Astrocyte of the spinal cord (primary cell): ENCODE results near the gene CTNNA2.

ENCODE experiments used
- DNase-seq: peaks from one replicate; pipeline ENCODE4 v3.0.0; 2011; ENCODE audit warnings: low read depth, low spot score
- H3K4me3 ChIP-seq: 2 replicates; pipeline ENCODE4 v1.5.1; 2011; ENCODE audit warnings: low read depth, mild to moderate bottlenecking, low read length, moderate library complexity
- CTCF ChIP-seq: IDR thresholded peaks from 2 replicates; pipeline ENCODE4 v1.5.1; 2012; ENCODE audit warnings: low read depth, mild to moderate bottlenecking, low read length, inconsistent platforms
- in situ Hi-C: cut with HindIII; loops from 2 replicates; pipeline ENCODE4 v1.10.0; 2017; ENCODE audit warnings: low sequenced_read_pairs

Gene CTNNA2

GRCh38 chr2:79576451-79576850 is 63.6 kb downstream of the CTNNA2 start:
- no peak for DNase-seq
- in situ Hi-C loops: no loop called here
- H3K4me3 ChIP-seq: no peak overlapping the region
- TF ChIP-seq CTCF: no peak

DNA sequence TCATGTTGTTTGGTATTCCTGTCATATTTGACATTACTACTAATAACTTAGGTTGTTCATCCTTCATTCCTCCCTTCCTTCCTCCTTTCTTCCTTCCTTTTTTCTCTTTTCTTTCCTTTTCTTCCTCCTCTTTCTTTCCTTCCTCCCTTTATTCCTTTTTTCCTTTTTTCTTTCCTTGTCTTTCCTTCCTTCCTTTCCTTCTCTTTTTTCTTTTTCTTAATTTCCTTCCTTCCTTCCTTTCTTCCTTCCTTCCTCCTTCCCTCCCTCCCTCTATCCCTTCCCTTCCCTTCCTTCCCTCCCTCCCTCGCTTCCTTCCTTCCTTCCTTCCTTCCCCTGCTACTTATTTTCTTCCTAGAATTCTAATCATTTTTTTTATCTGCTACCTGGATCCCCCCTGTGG is 66.1 kb downstream of the CTNNA2 start:
- in situ Hi-C loops: no loop called here
- TF ChIP-seq CTCF: no peak
- H3K4me3 ChIP-seq: no peak overlapping the region
- no peak for DNase-seq

- in situ Hi-C loops: no loop called here
Observed at GRCh38 chr2:79580175-79580574, 67.3 kb downstream of the CTNNA2 start.

GRCh38 chr2:79585701-79586433 is 73.0 kb downstream of the CTNNA2 start:
- peak; percentile 77 for DNase-seq
- H3K4me3 ChIP-seq: no peak overlapping the region
- in situ Hi-C loops: no loop called here
- no peak for TF ChIP-seq CTCF

More at GRCh38 chr2:79580175-79580574, 67.3 kb downstream of the CTNNA2 start:
- H3K4me3 ChIP-seq: no peak overlapping the region
- peak; percentile 51 for DNase-seq
- TF ChIP-seq CTCF: no peak

GRCh38 chr2:79591281-79591680 is 78.4 kb downstream of the CTNNA2 start:
- TF ChIP-seq CTCF: no peak

GRCh38 chr2:79593237-79593867 is 80.5 kb downstream of the CTNNA2 start:
- no peak for DNase-seq
- no peak for TF ChIP-seq CTCF
- H3K4me3 ChIP-seq: no peak overlapping the region
- in situ Hi-C loops: no loop called here

More at GRCh38 chr2:79591281-79591680, 78.4 kb downstream of the CTNNA2 start:
- no peak overlapping the region for H3K4me3 ChIP-seq
- in situ Hi-C loops: no loop called here
- no peak for DNase-seq
